ENCODE data around the gene IRF5.

DNA sequence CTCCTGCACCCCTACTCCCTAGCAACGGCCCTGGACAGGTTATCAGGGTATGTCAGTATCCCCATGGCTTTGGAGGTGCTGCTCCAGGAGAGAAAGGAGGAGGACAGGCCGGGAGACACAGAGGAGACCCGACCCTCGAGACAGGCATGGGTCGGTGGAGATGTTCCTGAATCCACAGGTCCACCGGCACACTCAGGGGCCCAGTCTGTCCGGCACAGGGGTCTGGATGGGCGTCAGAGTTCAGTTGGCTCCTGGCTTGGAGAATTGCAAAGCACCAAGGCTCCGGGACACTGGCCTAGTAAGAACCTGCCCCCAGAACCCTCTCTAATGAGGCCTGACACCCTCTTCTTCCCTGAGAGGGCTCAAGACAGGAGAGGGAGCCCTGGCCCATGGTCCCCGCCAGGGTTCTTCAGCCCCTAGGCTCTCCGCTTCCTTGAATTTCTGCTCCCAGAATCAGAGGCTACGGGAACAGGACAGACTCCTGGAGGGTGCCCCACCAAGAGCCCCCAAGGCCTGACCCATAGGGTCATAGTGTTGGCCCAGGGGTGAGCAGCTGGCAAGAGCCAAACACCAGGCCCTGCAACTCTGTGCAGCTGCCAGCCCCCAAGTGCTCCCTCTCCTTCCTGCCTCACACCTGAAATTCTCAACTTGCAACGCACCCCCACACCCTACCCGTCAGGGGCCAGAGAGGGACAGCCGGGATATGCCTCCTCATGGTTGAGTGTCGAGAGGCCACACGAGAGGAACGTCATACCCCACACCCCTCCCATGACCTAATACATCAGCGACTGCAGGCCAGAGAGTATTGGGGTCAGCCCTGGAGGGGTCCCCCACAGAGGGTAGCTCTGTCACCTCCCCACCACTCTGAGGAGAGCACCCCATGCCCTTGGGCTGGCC is 5.5 kb upstream of the IRF5 start:
- TF ChIP-seq CTCF (IDR thresholded peaks at IDR 0.05): no peak
- no peak for TF ChIP-seq POLR2A (IDR thresholded peaks at IDR 0.05)
